MM.1S (cell line): ENCODE data around the gene LMCD1.

Experiments
- DNase-seq: peaks from one replicate; pipeline ENCODE4 v3.0.0-alpha.2; 2015
- H2AFZ ChIP-seq: fragments of 300-600 bp; sonication (generic); 2 replicates; pipeline ENCODE4 v1.6.0; 2016; ENCODE audit warnings: antibody characterized with exemption, low read length
- H3F3A ChIP-seq: fragments of 300-600 bp; sonication (generic); 2 replicates; pipeline ENCODE4 v1.6.1; 2016; ENCODE audit warnings: mild to moderate bottlenecking, antibody characterized with exemption, low read length, moderate library complexity, mixed read lengths; ENCODE audit not compliant: insufficient read depth
- H3K27ac ChIP-seq: fragments of 300-600 bp; sonication (generic); 2 replicates; pipeline ENCODE4 v1.5.1; 2016; ENCODE audit warnings: mild to moderate bottlenecking, low read length
- H3K27me3 ChIP-seq: fragments of 300-600 bp; sonication (generic); replicated peaks from 2 replicates; pipeline ENCODE4 v1.6.0; 2016; ENCODE audit warnings: low read length; ENCODE audit not compliant: insufficient read depth
- H3K36me3 ChIP-seq: fragments of 300-600 bp; sonication (generic); replicated peaks from 2 replicates; pipeline ENCODE4 v1.6.1; 2016; ENCODE audit warnings: mild to moderate bottlenecking, low read length, mixed read lengths; ENCODE audit not compliant: insufficient read depth
- H3K4me1 ChIP-seq: fragments of 300-600 bp; sonication (generic); 2 replicates; pipeline ENCODE4 v1.6.1; 2016; ENCODE audit warnings: low read length, mixed read lengths
- H3K4me2 ChIP-seq: fragments of 300-600 bp; sonication (generic); 2 replicates; pipeline ENCODE4 v1.6.0; 2016; ENCODE audit warnings: low read depth, low read length
- H3K4me3 ChIP-seq: fragments of 300-600 bp; sonication (generic); 2 replicates; pipeline ENCODE4 v1.5.1; 2016; ENCODE audit warnings: low read length, mixed read lengths
- H3K79me2 ChIP-seq: fragments of 300-600 bp; sonication (generic); 2 replicates; pipeline ENCODE4 v1.6.1; 2016; ENCODE audit warnings: mixed run types, low read length, mixed read lengths
- H3K9ac ChIP-seq: fragments of 300-600 bp; sonication (generic); 2 replicates; pipeline ENCODE4 v1.6.1; 2016; ENCODE audit warnings: low read length, mixed read lengths
- H3K9me2 ChIP-seq: fragments of 300-600 bp; sonication (generic); replicated peaks from 2 replicates; pipeline ENCODE4 v1.6.1; 2016; ENCODE audit warnings: mild to moderate bottlenecking, low read length, mixed read lengths; ENCODE audit not compliant: insufficient read depth
- H3K9me3 ChIP-seq: fragments of 300-600 bp; sonication (generic); replicated peaks from 2 replicates; pipeline ENCODE4 v1.6.1; 2016; ENCODE audit warnings: mild to moderate bottlenecking, low read length, mixed read lengths; ENCODE audit not compliant: insufficient read depth
- H4K20me1 ChIP-seq: fragments of 300-600 bp; sonication (generic); 2 replicates; pipeline ENCODE4 v1.6.1; 2016; ENCODE audit warnings: mild to moderate bottlenecking, low read length, moderate library complexity, mixed read lengths; ENCODE audit not compliant: insufficient read depth
- CTCF ChIP-seq: fragments of 300-600 bp; sonication (generic); IDR thresholded peaks from 2 replicates; pipeline ENCODE4 v1.5.1; 2016; ENCODE audit warnings: antibody characterized with exemption, low read length, mixed read lengths
- EZH2 ChIP-seq: fragments of 300-600 bp; sonication (generic); optimal IDR thresholded peaks from 2 replicates; pipeline ENCODE3; 2017; ENCODE audit warnings: low read depth, mild to moderate bottlenecking, antibody characterized with exemption, low read length, mixed read lengths
- EZH2phosphoT487 ChIP-seq: fragments of 300-600 bp; sonication (generic); IDR thresholded peaks from 2 replicates; pipeline ENCODE4 v1.6.1; 2018; ENCODE audit warnings: antibody characterized with exemption, low read length

The LMCD1 gene

GRCh38 chr3:8482960-8483665 lies 18.5 kb upstream of the LMCD1 start:
- no peak overlapping the region for H3K4me3 ChIP-seq
- H3K27ac ChIP-seq: no peak overlapping the region
- no peaks in the 10 kb centered on the region for H3K79me2 ChIP-seq
- H3F3A ChIP-seq: no peaks in the 10 kb centered on the region
- H3K27me3 ChIP-seq: no peaks in the 10 kb centered on the region
- H3K9me2 ChIP-seq: no peaks in the 10 kb centered on the region
- no peaks in the 10 kb centered on the region for H3K36me3 ChIP-seq
- no peak overlapping the region for H3K4me2 ChIP-seq
- no peak overlapping the region for H3K9ac ChIP-seq
- DNase-seq: no peak
- H2AFZ ChIP-seq: no peak overlapping the region
- H3K4me1 ChIP-seq: no peaks in the 10 kb centered on the region
- H4K20me1 ChIP-seq: no peaks in the 10 kb centered on the region
- no peaks in the 10 kb centered on the region for H3K9me3 ChIP-seq
- no peak for TF ChIP-seq CTCF
- no peak for TF ChIP-seq EZH2
- no peak for TF ChIP-seq EZH2phosphoT487

GRCh38 chr3:8484409-8485140 lies 17.0 kb upstream of the LMCD1 start:
- no peaks in the 10 kb centered on the region for H3K79me2 ChIP-seq

GRCh38 chr3:8485141-8485870 lies 16.3 kb upstream of the LMCD1 start:
- no peak for DNase-seq
- no peak overlapping the region for H3K9ac ChIP-seq
- no peaks in the 10 kb centered on the region for H3K4me1 ChIP-seq
- no peak overlapping the region for H3K4me3 ChIP-seq
- H2AFZ ChIP-seq: no peak overlapping the region
- H3K9me3 ChIP-seq: no peaks in the 10 kb centered on the region
- TF ChIP-seq CTCF: no peak
- no peak for TF ChIP-seq EZH2phosphoT487
- TF ChIP-seq EZH2: no peak
- no peaks in the 10 kb centered on the region for H3K9me2 ChIP-seq
- H3K36me3 ChIP-seq: no peaks in the 10 kb centered on the region
- no peaks in the 10 kb centered on the region for H3F3A ChIP-seq
- no peak overlapping the region for H3K27ac ChIP-seq
- no peaks in the 10 kb centered on the region for H3K27me3 ChIP-seq
- no peaks in the 10 kb centered on the region for H3K79me2 ChIP-seq
- H3K4me2 ChIP-seq: no peak overlapping the region
- H4K20me1 ChIP-seq: no peaks in the 10 kb centered on the region

More at GRCh38 chr3:8484409-8485140, 17.0 kb upstream of the LMCD1 start:
- no peaks in the 10 kb centered on the region for H3K9me2 ChIP-seq
- H3K27ac ChIP-seq: no peak overlapping the region
- no peaks in the 10 kb centered on the region for H3K4me1 ChIP-seq
- no peak overlapping the region for H3K4me3 ChIP-seq
- TF ChIP-seq EZH2phosphoT487: no peak
- TF ChIP-seq EZH2: no peak
- TF ChIP-seq CTCF: no peak
- H3K27me3 ChIP-seq: no peaks in the 10 kb centered on the region
- no peak overlapping the region for H3K4me2 ChIP-seq
- H3K9ac ChIP-seq: no peak overlapping the region
- no peaks in the 10 kb centered on the region for H3K36me3 ChIP-seq
- no peaks in the 10 kb centered on the region for H3F3A ChIP-seq
- no peaks in the 10 kb centered on the region for H4K20me1 ChIP-seq
- no peak overlapping the region for H2AFZ ChIP-seq
- no peak for DNase-seq
- H3K9me3 ChIP-seq: no peaks in the 10 kb centered on the region
